HEK293 (cell line): ENCODE data around the gene CCNG1.
A peak's percentile ranks its signal among the peaks of the same experiment; 100 is the strongest.

Source experiments
- BCL11A ChIP-seq: fragments of 450-650 bp; formaldehyde crosslinking; IDR thresholded peaks from 2 replicates; pipeline ENCODE4 v1.5.1; 2016; ENCODE audit warnings: low read depth, missing biosample characterization, missing genetic modification characterization
- GLIS1 ChIP-seq: fragments of 450-650 bp; formaldehyde crosslinking; IDR thresholded peaks from 2 replicates; pipeline ENCODE4 v1.5.1; 2016; ENCODE audit warnings: missing biosample characterization, missing genetic modification characterization
- GLIS2 ChIP-seq: fragments of 450-650 bp; formaldehyde crosslinking; IDR thresholded peaks from 2 replicates; pipeline ENCODE4 v1.5.1; 2016; ENCODE audit warnings: missing biosample characterization, missing genetic modification characterization
- IKZF3 ChIP-seq: fragments of 450-650 bp; IDR thresholded peaks from 2 replicates; pipeline ENCODE4 v1.5.0; 2018; ENCODE audit warnings: missing biosample characterization, mild to moderate bottlenecking, missing genetic modification characterization, moderate library complexity
- MEIS1 ChIP-seq: sonication (generic); formaldehyde crosslinking; IDR thresholded peaks from 2 replicates; pipeline ENCODE4 v1.8.1; 2022; ENCODE audit warnings: missing genetic modification reagents, mild to moderate bottlenecking, borderline replicate concordance
- REPIN1 ChIP-seq: fragments of 450-650 bp; formaldehyde crosslinking; IDR thresholded peaks from 2 replicates; pipeline ENCODE4 v1.5.1; 2017; ENCODE audit warnings: missing biosample characterization, missing genetic modification characterization, low read depth
- SP7 ChIP-seq: fragments of 450-650 bp; formaldehyde crosslinking; IDR thresholded peaks from 2 replicates; pipeline ENCODE4 v1.5.1; 2016; ENCODE audit warnings: missing biosample characterization, missing genetic modification characterization
- TCF7L2 ChIP-seq: IDR thresholded peaks from 2 replicates; pipeline ENCODE4 v1.6.1; 2011; ENCODE audit warnings: low read depth, mild to moderate bottlenecking, inconsistent platforms, low read length, moderate library complexity, borderline replicate concordance
- YY1 ChIP-seq: fragments of 450-650 bp; formaldehyde crosslinking; IDR thresholded peaks from 2 replicates; pipeline ENCODE4 v1.5.1; 2018; ENCODE audit warnings: missing biosample characterization, missing genetic modification characterization
- ZBTB1 ChIP-seq: fragments of 450-650 bp; formaldehyde crosslinking; IDR thresholded peaks from 2 replicates; pipeline ENCODE4 v1.5.1; 2016; ENCODE audit warnings: missing biosample characterization, missing genetic modification characterization
- ZBTB48 ChIP-seq: fragments of 450-650 bp; formaldehyde crosslinking; IDR thresholded peaks from 2 replicates; pipeline ENCODE4 v1.5.1; 2016; ENCODE audit warnings: missing biosample characterization, missing genetic modification characterization
- ZFP3 ChIP-seq: fragments of 450-650 bp; formaldehyde crosslinking; IDR thresholded peaks from 2 replicates; pipeline ENCODE4 v1.5.1; 2016; ENCODE audit warnings: low read depth, missing biosample characterization, missing genetic modification characterization
- ZNF112 ChIP-seq: fragments of 450-650 bp; formaldehyde crosslinking; IDR thresholded peaks from 2 replicates; pipeline ENCODE4 v1.5.0; 2017; ENCODE audit warnings: missing biosample characterization, missing genetic modification characterization
- ZNF184 ChIP-seq: fragments of 450-650 bp; IDR thresholded peaks from 2 replicates; pipeline ENCODE4 v1.5.1; 2018; ENCODE audit warnings: missing biosample characterization, mild to moderate bottlenecking, missing genetic modification characterization
- ZNF211 ChIP-seq: fragments of 450-650 bp; formaldehyde crosslinking; IDR thresholded peaks from 2 replicates; pipeline ENCODE4 v1.5.1; 2016; ENCODE audit warnings: low read depth, missing biosample characterization, missing genetic modification characterization
- ZNF239 ChIP-seq: fragments of 450-650 bp; formaldehyde crosslinking; IDR thresholded peaks from 2 replicates; pipeline ENCODE4 v1.5.1; 2016; ENCODE audit warnings: missing biosample characterization, missing genetic modification characterization
- ZNF248 ChIP-seq: fragments of 450-650 bp; formaldehyde crosslinking; IDR thresholded peaks from 2 replicates; pipeline ENCODE4 v1.5.1; 2017; ENCODE audit warnings: missing biosample characterization, missing genetic modification characterization
- ZNF292 ChIP-seq: fragments of 450-650 bp; formaldehyde crosslinking; IDR thresholded peaks from 2 replicates; pipeline ENCODE4 v1.5.1; 2016; ENCODE audit warnings: low read depth, missing biosample characterization, missing genetic modification characterization, borderline replicate concordance
- ZNF311 ChIP-seq: fragments of 450-650 bp; formaldehyde crosslinking; IDR thresholded peaks from 2 replicates; pipeline ENCODE4 v1.5.1; 2017; ENCODE audit warnings: missing biosample characterization, missing genetic modification characterization, borderline replicate concordance
- ZNF341 ChIP-seq: fragments of 450-650 bp; formaldehyde crosslinking; IDR thresholded peaks from 2 replicates; pipeline ENCODE4; 2016; ENCODE audit warnings: low read depth, missing biosample characterization, missing genetic modification characterization
- ZNF394 ChIP-seq: fragments of 450-650 bp; formaldehyde crosslinking; IDR thresholded peaks from 2 replicates; pipeline ENCODE4 v1.5.1; 2016; ENCODE audit warnings: missing biosample characterization, missing genetic modification characterization, mild to moderate bottlenecking, moderate library complexity, borderline replicate concordance
- ZNF433 ChIP-seq: fragments of 450-650 bp; formaldehyde crosslinking; IDR thresholded peaks from 2 replicates; pipeline ENCODE4 v1.5.1; 2016; ENCODE audit warnings: missing biosample characterization, missing genetic modification characterization, low read depth
- ZNF48 ChIP-seq: fragments of 450-650 bp; formaldehyde crosslinking; IDR thresholded peaks from 2 replicates; pipeline ENCODE4 v1.5.1; 2016; ENCODE audit warnings: missing biosample characterization, missing genetic modification characterization
- ZNF501 ChIP-seq: fragments of 450-650 bp; formaldehyde crosslinking; IDR thresholded peaks from 2 replicates; pipeline ENCODE4 v1.5.1; 2016; ENCODE audit warnings: missing biosample characterization, missing genetic modification characterization
- ZNF558 ChIP-seq: fragments of 450-650 bp; formaldehyde crosslinking; IDR thresholded peaks from 2 replicates; pipeline ENCODE4 v1.5.1; 2016; ENCODE audit warnings: missing biosample characterization, missing genetic modification characterization
- ZNF654 ChIP-seq: fragments of 450-650 bp; formaldehyde crosslinking; IDR thresholded peaks from 2 replicates; pipeline ENCODE4 v1.5.1; 2016; ENCODE audit warnings: low read depth, missing biosample characterization, missing genetic modification characterization
- ZNF777 ChIP-seq: fragments of 450-650 bp; formaldehyde crosslinking; IDR thresholded peaks from 2 replicates; pipeline ENCODE4 v1.5.1; 2017; ENCODE audit warnings: missing biosample characterization, missing genetic modification characterization, borderline replicate concordance
- ZNF791 ChIP-seq: fragments of 450-650 bp; formaldehyde crosslinking; IDR thresholded peaks from 2 replicates; pipeline ENCODE4 v1.5.1; 2016; ENCODE audit warnings: missing biosample characterization, missing genetic modification characterization
- ZXDB ChIP-seq: fragments of 450-650 bp; formaldehyde crosslinking; IDR thresholded peaks from 2 replicates; pipeline ENCODE4 v1.5.1; 2016; ENCODE audit warnings: missing biosample characterization, missing genetic modification characterization
- TF ChIP-seq, protein P1 (sequence below): fragments of 450-650 bp; formaldehyde crosslinking; IDR thresholded peaks from 2 replicates; pipeline ENCODE4 v1.5.1; 2017; ENCODE audit warnings: missing biosample characterization, missing genetic modification characterization
- TF ChIP-seq, protein P2 (sequence below): fragments of 450-650 bp; formaldehyde crosslinking; IDR thresholded peaks from 2 replicates; pipeline ENCODE4; 2016; ENCODE audit warnings: missing biosample characterization, missing genetic modification characterization
- TF ChIP-seq, protein P3 (sequence below): fragments of 450-650 bp; formaldehyde crosslinking; IDR thresholded peaks from 2 replicates; pipeline ENCODE4 v1.5.1; 2016; ENCODE audit warnings: missing biosample characterization, missing genetic modification characterization
- TF ChIP-seq, protein P4 (sequence below): fragments of 450-650 bp; formaldehyde crosslinking; IDR thresholded peaks from 2 replicates; pipeline ENCODE4 v1.5.1; 2016; ENCODE audit warnings: missing biosample characterization, missing genetic modification characterization
- TF ChIP-seq, protein P5 (sequence below): fragments of 450-650 bp; formaldehyde crosslinking; IDR thresholded peaks from 2 replicates; pipeline ENCODE4 v1.5.1; 2016; ENCODE audit warnings: missing biosample characterization, missing genetic modification characterization, low read depth

The CCNG1 gene

DNA sequence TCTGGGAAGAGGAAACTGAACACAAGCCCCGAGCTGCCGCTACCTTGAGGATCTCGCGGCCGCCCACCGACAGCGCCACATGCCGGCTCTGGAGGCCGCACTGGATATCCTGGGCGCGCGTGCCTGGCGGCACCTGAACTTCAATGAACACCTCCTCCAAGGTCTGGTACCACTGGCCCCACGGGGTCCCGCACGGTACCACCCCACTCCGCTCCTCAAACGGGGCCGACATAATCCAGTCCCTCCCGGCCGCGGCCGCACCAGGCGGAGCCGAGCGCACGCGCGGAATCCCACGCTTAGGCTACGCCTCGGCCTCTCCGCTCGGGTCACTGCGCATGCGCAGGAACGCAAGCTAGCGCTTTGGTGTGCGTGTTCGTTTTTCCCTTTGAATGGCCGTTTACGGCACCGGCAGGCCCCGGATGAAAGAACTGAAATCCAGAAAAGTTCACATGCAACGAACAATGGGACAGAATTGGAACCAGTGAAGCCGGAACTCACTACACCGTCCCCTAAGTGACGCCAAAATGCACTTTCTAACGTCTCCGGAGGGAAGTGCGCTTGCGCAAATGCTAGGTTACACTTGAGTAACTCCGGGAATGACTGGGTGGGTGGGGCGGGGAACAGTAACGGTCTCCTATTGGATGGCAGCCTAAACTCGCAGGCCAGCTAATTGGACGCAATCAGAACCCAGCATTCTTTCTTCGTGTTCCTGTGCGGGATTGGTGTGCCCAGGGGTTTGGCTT is 22.6 kb downstream of the CCNG1 start, which contains the start of gene NUDCD2 (continued):
- TF ChIP-seq, protein P1, sequence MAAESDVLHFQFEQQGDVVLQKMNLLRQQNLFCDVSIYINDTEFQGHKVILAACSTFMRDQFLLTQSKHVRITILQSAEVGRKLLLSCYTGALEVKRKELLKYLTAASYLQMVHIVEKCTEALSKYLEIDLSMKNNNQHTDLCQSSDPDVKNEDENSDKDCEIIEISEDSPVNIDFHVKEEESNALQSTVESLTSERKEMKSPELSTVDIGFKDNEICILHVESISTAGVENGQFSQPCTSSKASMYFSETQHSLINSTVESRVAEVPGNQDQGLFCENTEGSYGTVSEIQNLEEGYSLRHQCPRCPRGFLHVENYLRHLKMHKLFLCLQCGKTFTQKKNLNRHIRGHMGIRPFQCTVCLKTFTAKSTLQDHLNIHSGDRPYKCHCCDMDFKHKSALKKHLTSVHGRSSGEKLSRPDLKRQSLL = no peak
- no peak for TF ChIP-seq ZNF791 (tag by site-specific recombination)
- TF ChIP-seq ZNF433 (tag by site-specific recombination) = no peak
- TF ChIP-seq ZNF654 (tag by site-specific recombination) = no peak
- no peak for TF ChIP-seq ZNF777 (tag by site-specific recombination)
- 0 out of 2 replicates have a peak, but pooled peaks have one; percentile 48 for TF ChIP-seq ZNF394 (tag by site-specific recombination)
- TF ChIP-seq ZNF341 (tag by site-specific recombination) = no peak
- TF ChIP-seq GLIS2 (tag by site-specific recombination) = peak; percentile 79
- TF ChIP-seq ZNF239 = no peak
- TF ChIP-seq BCL11A (tag by site-specific recombination) = no peak
- peak; percentile 80; the same call in 1 of the 2 replicates for TF ChIP-seq ZXDB (tag by site-specific recombination)
- TF ChIP-seq, protein P2, sequence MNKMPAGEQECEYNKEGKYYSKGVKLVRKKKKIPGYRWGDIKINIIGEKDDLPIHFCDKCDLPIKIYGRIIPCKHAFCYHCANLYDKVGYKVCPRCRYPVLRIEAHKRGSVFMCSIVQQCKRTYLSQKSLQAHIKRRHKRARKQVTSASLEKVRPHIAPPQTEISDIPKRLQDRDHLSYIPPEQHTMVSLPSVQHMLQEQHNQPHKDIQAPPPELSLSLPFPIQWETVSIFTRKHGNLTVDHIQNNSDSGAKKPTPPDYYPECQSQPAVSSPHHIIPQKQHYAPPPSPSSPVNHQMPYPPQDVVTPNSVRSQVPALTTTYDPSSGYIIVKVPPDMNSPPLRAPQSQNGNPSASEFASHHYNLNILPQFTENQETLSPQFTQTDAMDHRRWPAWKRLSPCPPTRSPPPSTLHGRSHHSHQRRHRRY = no peak
- no peak for TF ChIP-seq ZNF48 (tag by site-specific recombination)
- TF ChIP-seq ZNF558 (tag by site-specific recombination) = no peak
- no peak for TF ChIP-seq ZNF248
- no peak for TF ChIP-seq ZNF112 (tag by site-specific recombination)
- 0 out of 2 replicates have a peak, but pooled peaks have one; percentile 15 for TF ChIP-seq ZBTB1 (tag by site-specific recombination)
- no peak for TF ChIP-seq MEIS1 (CRISPR knock-in tag)
- TF ChIP-seq, protein P3, sequence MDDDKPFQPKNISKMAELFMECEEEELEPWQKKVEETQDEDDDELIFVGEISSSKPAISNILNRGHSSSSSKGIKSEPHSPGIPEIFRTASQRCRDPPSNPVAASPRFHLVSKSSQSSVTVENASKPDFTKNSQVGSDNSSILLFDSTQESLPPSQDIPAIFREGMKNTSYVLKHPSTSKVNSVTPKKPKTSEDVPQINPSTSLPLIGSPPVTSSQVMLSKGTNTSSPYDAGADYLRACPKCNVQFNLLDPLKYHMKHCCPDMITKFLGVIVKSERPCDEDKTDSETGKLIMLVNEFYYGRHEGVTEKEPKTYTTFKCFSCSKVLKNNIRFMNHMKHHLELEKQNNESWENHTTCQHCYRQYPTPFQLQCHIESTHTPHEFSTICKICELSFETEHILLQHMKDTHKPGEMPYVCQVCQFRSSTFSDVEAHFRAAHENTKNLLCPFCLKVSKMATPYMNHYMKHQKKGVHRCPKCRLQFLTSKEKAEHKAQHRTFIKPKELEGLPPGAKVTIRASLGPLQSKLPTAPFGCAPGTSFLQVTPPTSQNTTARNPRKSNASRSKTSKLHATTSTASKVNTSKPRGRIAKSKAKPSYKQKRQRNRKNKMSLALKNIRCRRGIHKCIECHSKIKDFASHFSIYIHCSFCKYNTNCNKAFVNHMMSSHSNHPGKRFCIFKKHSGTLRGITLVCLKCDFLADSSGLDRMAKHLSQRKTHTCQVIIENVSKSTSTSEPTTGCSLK (tag by site-specific recombination) = no peak
- TF ChIP-seq REPIN1 (tag by site-specific recombination) = no peak
- TF ChIP-seq YY1 (tag by site-specific recombination) = peak; percentile 60; the same call in 1 of the 2 replicates
- no peak for TF ChIP-seq TCF7L2
- TF ChIP-seq ZBTB48 (tag by site-specific recombination) = no peak
- no peak for TF ChIP-seq ZNF311 (tag by site-specific recombination)
- no peak for TF ChIP-seq ZNF184
- peak; percentile 64 for TF ChIP-seq SP7 (tag by site-specific recombination)
- TF ChIP-seq, protein P4, sequence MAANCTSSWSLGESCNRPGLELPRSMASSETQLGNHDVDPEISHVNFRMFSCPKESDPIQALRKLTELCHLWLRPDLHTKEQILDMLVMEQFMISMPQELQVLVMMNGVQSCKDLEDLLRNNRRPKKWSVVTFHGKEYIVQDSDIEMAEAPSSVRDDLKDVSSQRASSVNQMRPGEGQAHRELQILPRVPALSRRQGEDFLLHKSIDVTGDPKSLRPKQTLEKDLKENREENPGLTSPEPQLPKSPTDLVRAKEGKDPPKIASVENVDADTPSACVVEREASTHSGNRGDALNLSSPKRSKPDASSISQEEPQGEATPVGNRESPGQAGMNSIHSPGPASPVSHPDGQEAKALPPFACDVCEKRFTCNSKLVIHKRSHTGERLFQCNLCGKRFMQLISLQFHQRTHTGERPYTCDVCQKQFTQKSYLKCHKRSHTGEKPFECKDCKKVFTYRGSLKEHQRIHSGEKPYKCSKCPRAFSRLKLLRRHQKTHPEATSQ (tag by site-specific recombination) = peak; percentile 56; the same call in 1 of the 2 replicates
- TF ChIP-seq ZNF292 (tag by site-specific recombination) = no peak
- peak; percentile 98; the same call in 1 of the 2 replicates for TF ChIP-seq ZNF501
- TF ChIP-seq, protein P5, sequence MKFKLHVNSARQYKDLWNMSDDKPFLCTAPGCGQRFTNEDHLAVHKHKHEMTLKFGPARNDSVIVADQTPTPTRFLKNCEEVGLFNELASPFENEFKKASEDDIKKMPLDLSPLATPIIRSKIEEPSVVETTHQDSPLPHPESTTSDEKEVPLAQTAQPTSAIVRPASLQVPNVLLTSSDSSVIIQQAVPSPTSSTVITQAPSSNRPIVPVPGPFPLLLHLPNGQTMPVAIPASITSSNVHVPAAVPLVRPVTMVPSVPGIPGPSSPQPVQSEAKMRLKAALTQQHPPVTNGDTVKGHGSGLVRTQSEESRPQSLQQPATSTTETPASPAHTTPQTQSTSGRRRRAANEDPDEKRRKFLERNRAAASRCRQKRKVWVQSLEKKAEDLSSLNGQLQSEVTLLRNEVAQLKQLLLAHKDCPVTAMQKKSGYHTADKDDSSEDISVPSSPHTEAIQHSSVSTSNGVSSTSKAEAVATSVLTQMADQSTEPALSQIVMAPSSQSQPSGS (tag by site-specific recombination) = no peak
- TF ChIP-seq IKZF3 (tag by site-specific recombination) = no peak; the same call in 1 of the 2 replicates
- peak; percentile 48; the same call in 1 of the 2 replicates for TF ChIP-seq GLIS1 (tag by site-specific recombination)
- no peak for TF ChIP-seq ZNF211 (tag by site-specific recombination)
- TF ChIP-seq ZFP3 (tag by site-specific recombination) = no peak
